GM10248 (cell line): ENCODE measurements around the gene CLEC16A.
A peak's percentile ranks its signal among the peaks of the same experiment; 100 is the strongest.

Experiments
- CTCF ChIA-PET: fragments of 300-600 bp; sonication (Branson Sonifier 250); formaldehyde crosslinking; extraction: SDS; loops from one replicate; lab custom pipeline; 2021; ENCODE audit warnings: antibody characterized with exemption; lab: Yijun Ruan, JAX
- POLR2A ChIA-PET: fragments of 350-650 bp; sonication (Branson Sonifier 250); formaldehyde crosslinking; extraction: SDS; loops from one replicate; lab custom pipeline; 2020; ENCODE audit warnings: antibody characterized with exemption; lab: Yijun Ruan, JAX
- DNase-seq: peaks from one replicate; pipeline ENCODE4 v3.0.0; 2012; ENCODE audit errors: extremely low spot score
- CTCF ChIP-seq: IDR thresholded peaks from 2 replicates; pipeline ENCODE4 v1.5.1; 2012; ENCODE audit warnings: mild to moderate bottlenecking, low read depth; ENCODE audit errors: extremely low read depth, missing control alignments, control extremely low read depth

The CLEC16A gene

DNA sequence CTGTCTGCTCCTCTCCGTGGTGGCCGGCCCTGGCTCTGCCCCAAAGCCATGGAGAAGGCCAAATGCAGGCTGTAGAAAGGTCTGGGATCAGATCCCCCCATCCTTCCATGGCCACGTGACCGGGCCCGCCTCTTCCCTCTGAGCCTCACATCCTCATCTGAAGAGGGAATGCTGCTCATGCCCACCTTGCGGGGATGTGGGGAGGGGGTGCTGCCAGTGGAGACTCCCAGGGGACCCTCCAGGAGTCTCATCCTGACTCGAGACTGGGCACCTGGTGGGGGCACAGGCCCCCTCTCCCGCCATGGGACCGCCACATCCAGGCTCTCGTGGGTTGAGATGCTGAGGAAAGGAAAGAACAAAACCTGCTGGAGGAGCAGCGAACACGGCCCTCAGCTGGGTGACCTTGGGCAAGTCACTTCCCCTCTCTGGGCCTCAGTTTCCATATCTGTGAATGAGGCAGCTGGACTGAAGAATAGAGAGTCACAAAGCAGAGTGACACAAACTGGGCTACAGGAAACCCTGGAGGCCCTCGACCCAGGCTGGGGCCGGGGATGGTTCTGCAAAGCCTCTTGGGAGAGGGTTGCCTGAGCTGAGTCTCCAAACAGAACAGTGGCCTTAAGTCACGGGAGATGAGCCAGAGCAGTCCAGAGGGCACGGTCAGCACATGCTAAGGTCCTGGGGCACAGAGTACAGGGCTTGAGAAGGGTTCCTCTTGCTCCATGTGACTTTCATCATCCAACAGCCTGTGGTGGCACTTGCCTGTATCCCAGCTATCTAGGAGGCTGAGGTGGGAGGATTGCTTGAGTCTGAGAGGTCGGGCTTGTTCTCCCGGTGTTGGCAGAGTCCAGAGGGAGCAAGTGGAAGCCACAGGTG, 281.5 kb downstream of the CLEC16A start:
- peak; percentile 23 for DNase-seq
- CTCF ChIA-PET = interaction anchor here (0.9 to 2.8 kb wide), 5 partner anchors 8 to 132 kb away, joined by 3 to 13 read pairs (median 4); partner anchors contain the start of gene SOCS1
- POLR2A ChIA-PET = interaction anchor here (0.8 to 0.9 kb wide), 2 partner anchors 19 to 22 kb away, joined by 3 to 4 read pairs; no protein-coding TSS in a partner anchor
- no peak for TF ChIP-seq CTCF

DNA sequence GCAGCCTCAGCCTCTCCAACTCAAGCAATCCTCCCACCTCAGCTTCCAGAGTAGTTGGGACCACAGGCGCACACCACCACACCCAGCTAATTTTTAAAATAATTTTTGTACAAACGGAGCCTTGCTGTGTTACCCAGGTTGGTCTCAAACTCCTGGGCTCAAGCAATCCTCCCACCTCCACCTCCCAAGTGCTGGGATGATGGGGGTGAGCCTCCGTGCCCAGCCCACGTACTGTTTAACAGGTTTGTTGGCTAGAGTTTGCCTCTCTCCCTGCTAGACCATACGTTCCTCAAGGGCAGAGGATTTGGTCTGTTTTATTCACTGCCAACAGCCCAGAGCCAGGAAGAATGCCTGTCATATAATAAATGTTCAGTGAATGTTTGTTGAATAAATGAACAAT, 285.1 kb downstream of the CLEC16A start:
- DNase-seq = no peak
- no peak for TF ChIP-seq CTCF
- CTCF ChIA-PET = interaction anchor here (1.4 to 1.7 kb wide), 2 partner anchors 27 to 266 kb away, joined by 3 to 5 read pairs; partner anchors contain the start of gene SOCS1
- POLR2A ChIA-PET = interaction anchor here (1.2 kb wide), 1 partner anchor 25 kb away, joined by 3 read pairs; no protein-coding TSS in a partner anchor

DNA sequence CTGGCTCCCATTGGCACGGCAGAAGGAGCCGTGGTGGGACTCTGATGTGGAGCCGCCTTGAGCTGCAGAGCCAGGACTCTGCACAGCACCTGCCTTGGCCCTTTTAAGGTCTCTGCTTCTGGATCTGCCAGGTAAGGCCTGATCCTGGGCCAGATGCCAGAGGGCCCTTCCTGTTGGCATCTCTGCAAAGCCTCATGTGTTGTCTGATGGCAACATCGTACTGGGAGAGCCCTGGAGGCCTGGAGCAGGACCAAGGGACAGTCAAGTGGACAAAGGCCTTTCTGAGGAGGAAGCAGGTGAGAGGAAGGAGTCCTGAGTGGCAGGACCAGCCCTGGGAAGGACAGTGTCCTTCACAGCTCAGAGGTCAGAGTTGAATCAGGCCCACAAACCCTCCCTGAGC, 285.5 kb downstream of the CLEC16A start:
- ChIA-PET CTCF (interaction anchor here (1.3 to 1.7 kb wide), 5 partner anchors 13 to 266 kb away, joined by 3 to 5 read pairs (median 3); partner anchors contain the start of gene SOCS1), POLR2A (interaction anchor here (1.2 kb wide), 1 partner anchor 25 kb away, joined by 3 read pairs; no protein-coding TSS in a partner anchor)
- no peak for TF ChIP-seq CTCF
- DNase-seq = no peak

DNA sequence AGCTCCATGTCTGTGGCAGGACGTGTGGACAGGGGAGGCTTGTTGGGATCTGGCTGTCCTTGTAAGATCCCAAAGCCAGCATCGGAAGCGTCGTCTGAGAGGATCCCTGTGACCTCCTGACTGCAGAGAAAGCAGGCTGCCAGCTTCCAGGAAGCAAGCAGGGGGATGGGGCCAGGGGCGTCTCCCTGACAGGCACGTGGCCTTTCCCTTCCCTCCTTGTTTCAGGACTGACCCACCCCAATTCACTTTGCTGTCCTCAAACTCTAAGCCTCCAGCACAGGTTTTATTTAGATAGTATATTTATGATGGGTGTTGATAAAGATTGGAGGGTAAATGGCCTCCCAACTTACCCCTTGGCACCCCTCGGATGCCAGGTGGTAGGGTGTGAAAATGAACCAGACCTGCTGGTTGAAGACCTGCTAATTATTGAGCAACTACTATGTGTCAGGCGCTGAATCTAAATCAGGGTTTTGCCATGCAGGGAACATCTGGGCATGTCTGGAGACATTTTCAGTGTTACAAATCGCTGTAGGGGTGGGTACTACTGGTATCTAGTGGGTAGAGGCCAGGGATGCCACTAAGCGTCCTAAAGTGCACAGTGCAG, 287.1 kb downstream of the CLEC16A start:
- ChIA-PET CTCF (interaction anchor here (1.0 to 1.6 kb wide), 4 partner anchors 11 to 140 kb away, joined by 3 to 5 read pairs (median 3); no protein-coding TSS in a partner anchor), POLR2A (no interaction called here)
- DNase-seq = no peak
- no peak for TF ChIP-seq CTCF
